Activated T-cell treated with anti-CD3 and anti-CD28 coated beads for 48 hours (primary cell): ENCODE results near the gene ADAMTS20.
"Not testable (repeated sequence)": the region's sequence is repeated elsewhere in the genome, so short reads cannot be mapped to it uniquely, and the experiment has no call there.

Source experiments
- DNase-seq: peaks from one replicate; pipeline ENCODE4 v3.0.0-alpha.2; 2020; ENCODE audit warnings: low read depth

ADAMTS20 gene

GRCh38 chr12:43551971-43552559 is at the start of gene ADAMTS20:
ADAMTS20 (minus strand) TSS chr12:43552203; CDS start chr12:43551921, 282 bp downstream.
- DNase-seq = no peak

- DNase-seq = no peak
Observed at GRCh38 chr12:43599708-43600107, 47.7 kb upstream of the ADAMTS20 start.

GRCh38 chr12:43599066-43599465 is 47.1 kb upstream of the ADAMTS20 start:
- no peak for DNase-seq

GRCh38 chr12:43590307-43590706 is 38.3 kb upstream of the ADAMTS20 start:
- no peak for DNase-seq

- DNase-seq = no peak
Observed at GRCh38 chr12:43586646-43587245, 34.7 kb upstream of the ADAMTS20 start.

GRCh38 chr12:43585676-43586075 is 33.7 kb upstream of the ADAMTS20 start:
- DNase-seq = no peak

GRCh38 chr12:43580601-43581000 is 28.6 kb upstream of the ADAMTS20 start:
- no peak for DNase-seq

- no peak for DNase-seq
Observed at GRCh38 chr12:43579206-43579605, 27.2 kb upstream of the ADAMTS20 start.

GRCh38 chr12:43578782-43579181 is 26.8 kb upstream of the ADAMTS20 start:
- DNase-seq = no peak

GRCh38 chr12:43577381-43577780 is 25.4 kb upstream of the ADAMTS20 start:
- DNase-seq = no peak

- no peak for DNase-seq
Observed at GRCh38 chr12:43576162-43576561, 24.2 kb upstream of the ADAMTS20 start.

- no peak for DNase-seq
Observed at GRCh38 chr12:43571885-43572284, 19.9 kb upstream of the ADAMTS20 start.

- no peak for DNase-seq
Observed at GRCh38 chr12:43556057-43556456, 4.1 kb upstream of the ADAMTS20 start.

GRCh38 chr12:43551279-43551970 is 578 bp downstream of the ADAMTS20 start:
- DNase-seq = no peak

GRCh38 chr12:43550831-43551271 is 1.2 kb downstream of the ADAMTS20 start:
- DNase-seq = no peak

- DNase-seq = no peak
Observed at GRCh38 chr12:43544703-43545102, 7.3 kb downstream of the ADAMTS20 start.

- no peak for DNase-seq
Observed at GRCh38 chr12:43540470-43540869, 11.5 kb downstream of the ADAMTS20 start.

GRCh38 chr12:43537675-43538074 is 14.3 kb downstream of the ADAMTS20 start:
- DNase-seq = not testable (repeated sequence)

- DNase-seq = no peak
Observed at GRCh38 chr12:43516045-43516444, 36.0 kb downstream of the ADAMTS20 start.

- DNase-seq = no peak
Observed at GRCh38 chr12:43501703-43502102, 50.3 kb downstream of the ADAMTS20 start.

GRCh38 chr12:43493261-43493797 is 58.7 kb downstream of the ADAMTS20 start:
- no peak for DNase-seq

- DNase-seq = no peak
Observed at GRCh38 chr12:43482311-43483085, 69.5 kb downstream of the ADAMTS20 start.
